Fibroblast of lung (primary cell): ENCODE data around the gene TPSD1.

ENCODE experiments used
- EZH2 ChIP-seq: IDR thresholded peaks from 2 replicates; pipeline ENCODE4 v1.5.1; 2012; ENCODE audit warnings: low read length, control low read depth, mild to moderate bottlenecking; ENCODE audit errors: missing control alignments
- TF ChIP-seq, protein P1 (sequence below), 2 donors: IDR thresholded peaks in 1 of 2; conservative IDR thresholded peaks in 1 of 2; 1 replicate in 1 of 2; 2 replicates in 1 of 2; pipeline ENCODE4 v1.5.1; 2011 to 2012; ENCODE audit warnings: low read length in 2 of 2, control low read depth in 1 of 2, inconsistent platforms in 1 of 2, low read depth in 1 of 2, mild to moderate bottlenecking in 1 of 2

DNA sequence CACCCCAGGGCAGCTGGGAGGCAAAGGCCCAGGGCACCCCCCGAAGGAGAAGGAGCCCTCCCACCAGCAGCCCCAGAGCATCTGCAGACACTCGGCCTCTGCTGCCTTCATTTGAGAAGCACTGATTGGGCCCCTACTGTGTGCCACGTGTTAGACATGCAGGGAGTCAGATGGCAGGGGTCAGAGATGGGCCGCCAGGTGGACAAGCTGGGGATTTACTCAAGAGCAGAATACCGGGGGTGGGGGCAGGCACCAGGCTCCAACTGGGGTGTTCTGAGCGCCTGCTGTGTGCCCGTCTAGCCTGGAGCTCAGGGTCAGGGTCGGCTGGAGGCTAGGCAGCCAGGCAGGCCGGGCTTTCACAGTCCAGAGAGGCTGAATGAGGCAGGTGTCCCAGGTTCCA lies 49.5 kb upstream of the TPSD1 start:
- TF ChIP-seq, protein P1, sequence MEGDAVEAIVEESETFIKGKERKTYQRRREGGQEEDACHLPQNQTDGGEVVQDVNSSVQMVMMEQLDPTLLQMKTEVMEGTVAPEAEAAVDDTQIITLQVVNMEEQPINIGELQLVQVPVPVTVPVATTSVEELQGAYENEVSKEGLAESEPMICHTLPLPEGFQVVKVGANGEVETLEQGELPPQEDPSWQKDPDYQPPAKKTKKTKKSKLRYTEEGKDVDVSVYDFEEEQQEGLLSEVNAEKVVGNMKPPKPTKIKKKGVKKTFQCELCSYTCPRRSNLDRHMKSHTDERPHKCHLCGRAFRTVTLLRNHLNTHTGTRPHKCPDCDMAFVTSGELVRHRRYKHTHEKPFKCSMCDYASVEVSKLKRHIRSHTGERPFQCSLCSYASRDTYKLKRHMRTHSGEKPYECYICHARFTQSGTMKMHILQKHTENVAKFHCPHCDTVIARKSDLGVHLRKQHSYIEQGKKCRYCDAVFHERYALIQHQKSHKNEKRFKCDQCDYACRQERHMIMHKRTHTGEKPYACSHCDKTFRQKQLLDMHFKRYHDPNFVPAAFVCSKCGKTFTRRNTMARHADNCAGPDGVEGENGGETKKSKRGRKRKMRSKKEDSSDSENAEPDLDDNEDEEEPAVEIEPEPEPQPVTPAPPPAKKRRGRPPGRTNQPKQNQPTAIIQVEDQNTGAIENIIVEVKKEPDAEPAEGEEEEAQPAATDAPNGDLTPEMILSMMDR (conservative IDR thresholded peaks at IDR 0.05 in 1 of 2, IDR thresholded peaks at IDR 0.05 in 1 of 2; ENCODE audit: low read depth in 1 of 2, low read length in 2 of 2), result no peak
- no peak for TF ChIP-seq EZH2
